Smooth muscle cell (in vitro differentiated cells): Measurements from ENCODE around the gene SCAF1. TPM values are rescaled to one million over a fixed set of nuclear protein-coding genes. Genes with fewer than 3 reads are reported as not detected.

Experiments
- DNase-seq: peaks from one replicate; lab custom pipeline; 2025; ENCODE audit not compliant: unreplicated experiment; lab: John Stamatoyannopoulos, UW
- H2AFZ ChIP-seq: fragments of 200-600 bp; sonication (generic); 2 replicates; pipeline ENCODE4 v1.6.0; 2016; ENCODE audit warnings: antibody characterized with exemption, low read depth, mild to moderate bottlenecking
- H3F3A ChIP-seq: fragments of 200-600 bp; sonication (generic); 2 replicates; pipeline ENCODE4 v1.6.0; 2017; ENCODE audit warnings: antibody characterized with exemption, low read depth
- H3K27ac ChIP-seq: fragments of 200-600 bp; sonication (generic); 2 replicates; pipeline ENCODE4 v1.5.1; 2016; ENCODE audit warnings: low read depth, mild to moderate bottlenecking
- H3K27me3 ChIP-seq: fragments of 200-600 bp; sonication (generic); 2 replicates; pipeline ENCODE4 v1.6.1; 2016; ENCODE audit warnings: low read depth, mild to moderate bottlenecking
- H3K36me3 ChIP-seq: fragments of 200-600 bp; sonication (generic); 2 replicates; pipeline ENCODE4 v1.5.1; 2016; ENCODE audit warnings: low read depth
- H3K4me1 ChIP-seq: fragments of 200-600 bp; sonication (generic); 2 replicates; pipeline ENCODE4 v1.5.1; 2016; ENCODE audit warnings: low read depth
- H3K4me2 ChIP-seq: fragments of 200-600 bp; sonication (generic); 2 replicates; pipeline ENCODE4 v1.6.0; 2016; ENCODE audit warnings: mild to moderate bottlenecking
- H3K4me3 ChIP-seq: fragments of 200-600 bp; sonication (generic); 2 replicates; pipeline ENCODE4 v1.5.1; 2016; ENCODE audit warnings: mild to moderate bottlenecking
- H3K79me2 ChIP-seq: fragments of 200-600 bp; sonication (generic); 2 replicates; pipeline ENCODE4 v1.6.0; 2016; ENCODE audit warnings: low read depth, mild to moderate bottlenecking
- H3K9ac ChIP-seq: fragments of 200-600 bp; sonication (generic); 2 replicates; pipeline ENCODE4 v1.6.0; 2016; ENCODE audit warnings: low read depth
- H3K9me3 ChIP-seq: fragments of 200-600 bp; sonication (generic); replicated peaks from 2 replicates; pipeline ENCODE4 v1.5.1; 2016; ENCODE audit warnings: low read depth
- H4K20me1 ChIP-seq: fragments of 200-600 bp; sonication (generic); 2 replicates; pipeline ENCODE4 v1.6.0; 2016; ENCODE audit warnings: low read depth
- WGBS: methylation state at CpG from one replicate; pipeline ENCODE4 v1.1.7; 2016; ENCODE audit warnings: low lambda C conversion rate; 5-methylcytosine and 5-hydroxymethylcytosine counted together
- polyA plus RNA-seq: library from polyadenylated mRNA; unstranded; fragments of >200 nt; fragmentation: Nextera tagmentation; extraction: Ambion mirVana; gene quantifications from 2 replicates; pipeline ENCODE4 v1.2.1, GENCODE V29; 2016
- total RNA-seq: library from RNA; depleted of rRNA; stranded (reverse); fragments of >200 nt; gene quantifications from 2 replicates; pipeline ENCODE4 v1.2.3, GENCODE V29; 2014
- TF ChIP-seq, protein P1 (sequence below): fragments of 200-600 bp; sonication (generic); IDR thresholded peaks from 2 replicates; pipeline ENCODE4 v1.5.1; 2017; ENCODE audit warnings: borderline replicate concordance, mild to moderate bottlenecking, antibody characterized with exemption; ENCODE audit not compliant: insufficient read depth, poor library complexity, severe bottlenecking

SCAF1 gene
- total and polyA plus RNA-seq, 2 experiments from 2014 or later = 7.9 to 12.1 TPM

DNA sequence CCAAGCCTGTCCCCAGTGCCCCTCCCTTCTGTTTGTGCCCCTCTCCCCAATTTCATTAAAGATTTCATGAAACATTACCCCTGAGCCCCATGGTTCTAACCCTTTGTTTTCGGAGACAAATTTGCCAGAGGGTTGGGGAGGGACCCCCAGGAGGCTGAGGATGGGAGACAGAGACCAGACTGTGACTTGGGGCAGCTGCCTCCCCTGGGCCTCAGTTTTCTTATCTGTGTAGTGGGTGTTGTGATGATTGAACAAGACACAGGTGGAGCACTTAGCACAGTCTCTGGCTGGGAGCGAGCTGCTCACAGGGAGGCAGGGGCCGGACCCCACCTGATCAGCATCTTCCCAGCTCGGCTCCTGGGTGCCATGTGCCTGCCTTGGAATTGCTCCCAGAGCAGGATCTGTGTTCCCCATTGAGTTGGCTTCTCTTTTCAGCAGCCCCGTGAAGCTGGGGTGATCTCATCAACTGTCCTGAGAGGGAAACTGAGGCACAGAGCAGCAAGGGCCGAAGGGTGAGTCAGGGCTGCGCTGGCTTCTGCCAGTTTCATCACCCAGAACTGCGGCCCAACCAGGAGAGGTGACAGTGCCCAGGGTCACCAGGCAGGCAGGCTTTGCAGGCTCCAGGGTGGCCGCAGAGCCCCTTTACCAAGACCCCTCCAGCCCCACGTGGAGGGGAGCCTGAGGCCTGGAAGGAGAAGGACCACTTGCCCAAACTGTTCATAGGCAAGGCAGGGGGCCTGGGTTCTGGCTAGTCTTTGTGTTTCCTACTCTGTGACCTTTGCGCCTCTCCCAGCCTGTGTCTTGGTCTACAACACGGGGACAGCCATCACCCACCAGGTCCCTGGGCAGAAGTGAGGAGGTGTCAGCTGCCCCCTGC lies 16.8 kb downstream of the SCAF1 start:
- Histone ChIP-seq H3K4me3 (no peak overlapping the region), H2AFZ (no peak overlapping the region), H3K4me2 (no peak overlapping the region), H3K79me2 (peaks cover 4% of the 10 kb centered on the region), H3F3A (no peaks in the 10 kb centered on the region), H4K20me1 (peaks cover 29% of the 10 kb centered on the region), H3K9me3 (no peaks in the 10 kb centered on the region), H3K9ac (no peak overlapping the region), H3K27me3 (no peaks in the 10 kb centered on the region), H3K4me1 (peaks cover 3% of the 10 kb centered on the region), H3K36me3 (no peaks in the 10 kb centered on the region), H3K27ac (no peak overlapping the region)
- TF ChIP-seq, protein P1, sequence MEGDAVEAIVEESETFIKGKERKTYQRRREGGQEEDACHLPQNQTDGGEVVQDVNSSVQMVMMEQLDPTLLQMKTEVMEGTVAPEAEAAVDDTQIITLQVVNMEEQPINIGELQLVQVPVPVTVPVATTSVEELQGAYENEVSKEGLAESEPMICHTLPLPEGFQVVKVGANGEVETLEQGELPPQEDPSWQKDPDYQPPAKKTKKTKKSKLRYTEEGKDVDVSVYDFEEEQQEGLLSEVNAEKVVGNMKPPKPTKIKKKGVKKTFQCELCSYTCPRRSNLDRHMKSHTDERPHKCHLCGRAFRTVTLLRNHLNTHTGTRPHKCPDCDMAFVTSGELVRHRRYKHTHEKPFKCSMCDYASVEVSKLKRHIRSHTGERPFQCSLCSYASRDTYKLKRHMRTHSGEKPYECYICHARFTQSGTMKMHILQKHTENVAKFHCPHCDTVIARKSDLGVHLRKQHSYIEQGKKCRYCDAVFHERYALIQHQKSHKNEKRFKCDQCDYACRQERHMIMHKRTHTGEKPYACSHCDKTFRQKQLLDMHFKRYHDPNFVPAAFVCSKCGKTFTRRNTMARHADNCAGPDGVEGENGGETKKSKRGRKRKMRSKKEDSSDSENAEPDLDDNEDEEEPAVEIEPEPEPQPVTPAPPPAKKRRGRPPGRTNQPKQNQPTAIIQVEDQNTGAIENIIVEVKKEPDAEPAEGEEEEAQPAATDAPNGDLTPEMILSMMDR = no peak
- no peak for DNase-seq
- WGBS = 97% methylated on average over 12 of the region's 12 CpGs

DNA sequence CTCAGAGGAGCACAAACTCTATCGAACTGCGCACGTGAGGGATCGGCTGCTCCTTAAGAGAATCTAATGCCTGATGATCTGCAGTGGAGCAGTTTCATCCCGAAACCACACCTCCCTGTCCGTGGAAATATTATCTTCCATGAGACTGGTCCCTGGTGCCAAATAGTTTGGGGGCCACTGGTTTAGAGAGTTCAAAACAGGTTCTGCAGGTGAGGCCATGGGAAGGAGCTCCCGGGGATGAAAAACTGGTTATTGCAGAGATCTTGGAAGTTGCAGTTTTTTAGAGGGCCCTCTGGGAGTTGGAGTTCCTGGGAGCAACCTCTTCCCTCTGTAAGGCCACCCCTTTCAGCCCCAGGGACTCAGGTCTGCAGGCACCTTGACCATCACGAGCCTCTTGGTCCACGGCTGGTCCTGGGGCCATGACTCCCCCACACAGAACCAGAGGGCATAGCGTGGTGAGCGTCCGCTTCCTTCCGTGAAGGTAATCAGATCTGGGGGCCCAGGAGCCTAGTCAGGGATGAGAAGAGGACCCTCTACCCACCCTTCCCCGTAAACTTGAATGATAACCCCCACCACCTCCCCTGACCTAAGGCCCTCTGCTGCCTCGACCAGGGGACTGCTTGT lies 18.4 kb downstream of the SCAF1 start:
- Histone ChIP-seq H4K20me1 (peaks cover 25% of the 10 kb centered on the region), H3K36me3 (no peaks in the 10 kb centered on the region), H3K27me3 (no peaks in the 10 kb centered on the region), H3K79me2 (peaks cover 7% of the 10 kb centered on the region), H3K4me1 (peaks cover 6% of the 10 kb centered on the region), H3K9me3 (no peaks in the 10 kb centered on the region), H3K4me2 (no peak overlapping the region), H3K4me3 (no peak overlapping the region), H2AFZ (no peak overlapping the region), H3F3A (no peaks in the 10 kb centered on the region), H3K27ac (no peak overlapping the region), H3K9ac (no peak overlapping the region)
- 93% methylated on average over 15 of the region's 15 CpGs for WGBS
- TF ChIP-seq, protein P1 = no peak
- DNase-seq = no peak

- H3K9me3 ChIP-seq = no peaks in the 10 kb centered on the region
- H3K4me1 ChIP-seq = peaks cover 6% of the 10 kb centered on the region
- 97% methylated on average over 16 of the region's 16 CpGs for WGBS
- H3F3A ChIP-seq = no peaks in the 10 kb centered on the region
- H3K27me3 ChIP-seq = no peaks in the 10 kb centered on the region
- no peak for DNase-seq
- TF ChIP-seq, protein P1 = no peak
- no peak overlapping the region for H3K4me2 ChIP-seq
- no peak overlapping the region for H3K27ac ChIP-seq
- H2AFZ ChIP-seq = no peak overlapping the region
- H3K4me3 ChIP-seq = no peak overlapping the region
- no peak overlapping the region for H3K9ac ChIP-seq
- H3K79me2 ChIP-seq = peaks cover 14% of the 10 kb centered on the region
- peaks cover 25% of the 10 kb centered on the region for H4K20me1 ChIP-seq
- no peaks in the 10 kb centered on the region for H3K36me3 ChIP-seq
Measured at GRCh38 chr19:49662011-49662410, 20.0 kb downstream of the SCAF1 start.

DNA sequence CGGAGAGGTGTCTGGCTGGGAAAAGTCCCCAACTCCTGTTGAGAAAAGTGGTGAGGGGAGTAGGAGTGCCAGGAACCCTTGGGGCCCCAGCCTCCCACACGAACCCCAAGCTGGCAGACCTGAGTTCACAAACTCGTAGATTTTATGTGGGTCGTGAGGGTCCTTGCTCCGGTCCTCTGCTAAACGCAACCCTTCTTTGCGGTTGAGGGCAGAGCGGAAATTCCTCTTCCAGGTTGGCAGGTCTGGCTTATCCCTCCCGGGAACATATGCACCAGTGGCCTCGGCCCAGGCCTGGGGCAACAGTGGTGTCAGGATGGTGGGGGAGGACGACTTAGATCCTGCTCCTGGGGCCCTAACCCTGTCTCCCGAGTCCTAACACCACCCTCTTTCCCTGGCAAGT lies 21.2 kb downstream of the SCAF1 start:
- TF ChIP-seq, protein P1 = no peak
- DNase-seq = no peak
- H3K27me3 ChIP-seq = no peaks in the 10 kb centered on the region
- WGBS = 94% methylated on average over 12 of the region's 12 CpGs
- H3F3A ChIP-seq = no peaks in the 10 kb centered on the region
- peaks cover 6% of the 10 kb centered on the region for H3K4me1 ChIP-seq
- H3K79me2 ChIP-seq = peaks cover 14% of the 10 kb centered on the region
- H2AFZ ChIP-seq = no peak overlapping the region
- H4K20me1 ChIP-seq = peaks cover 25% of the 10 kb centered on the region
- no peak overlapping the region for H3K4me3 ChIP-seq
- H3K27ac ChIP-seq = no peak overlapping the region
- no peaks in the 10 kb centered on the region for H3K36me3 ChIP-seq
- H3K9ac ChIP-seq = no peak overlapping the region
- H3K9me3 ChIP-seq = no peaks in the 10 kb centered on the region
- H3K4me2 ChIP-seq = no peak overlapping the region
